MG63 (cell line): ENCODE data around the gene AMOTL1. TPM values are rescaled to one million over a fixed set of nuclear protein-coding genes. Genes with fewer than 3 reads are reported as not detected.
"Not testable (repeated sequence)": the region's sequence is repeated elsewhere in the genome, so short reads cannot be mapped to it uniquely, and the experiment has no call there.

Source experiments
- DNase-seq: peaks from one replicate; pipeline ENCODE4 v3.0.0-alpha.2; 2020
- H3K27me3 ChIP-seq: fragments of 250-450 bp; sonication (Bioruptor Pico); 2 replicates; pipeline ENCODE4 v1.5.1; 2020; ENCODE audit warnings: mild to moderate bottlenecking, moderate library complexity
- H3K36me3 ChIP-seq: fragments of 250-450 bp; sonication (Bioruptor Pico); 2 replicates; pipeline ENCODE4 v1.5.1; 2020; ENCODE audit warnings: mild to moderate bottlenecking, moderate library complexity
- H3K4me3 ChIP-seq: fragments of 250-450 bp; sonication (Bioruptor Pico); 2 replicates; pipeline ENCODE4 v1.5.1; 2020; ENCODE audit warnings: mild to moderate bottlenecking, moderate library complexity
- H3K9me3 ChIP-seq: fragments of 250-450 bp; sonication (Bioruptor Pico); 2 replicates; pipeline ENCODE4 v1.5.1; 2020; ENCODE audit warnings: mild to moderate bottlenecking, moderate library complexity
- total RNA-seq: library from RNA; depleted of rRNA; stranded (reverse); fragments of >200 nt; shearing (Covaris generic); gene quantifications from 2 replicates; pipeline ENCODE4 v1.2.3, GENCODE V29; 2014; ENCODE audit warnings: low replicate concordance

The AMOTL1 gene
- total RNA-seq, 1 experiment from 2014 or later: 15.1 TPM

GRCh38 chr11:94885133-94885532 is 117.0 kb downstream of the AMOTL1 start:
- peak; percentile 86 for DNase-seq
- H3K9me3 ChIP-seq: no peaks in the 10 kb centered on the region; the same call in 1 of the 2 replicates
- H3K27me3 ChIP-seq: no peaks in the 10 kb centered on the region
- H3K4me3 ChIP-seq: no peak overlapping the region
- H3K36me3 ChIP-seq: peaks cover 4% of the 10 kb centered on the region

- no peaks in the 10 kb centered on the region for H3K27me3 ChIP-seq
- no peak overlapping the region for H3K4me3 ChIP-seq
- no peaks in the 10 kb centered on the region; the same call in 1 of the 2 replicates for H3K9me3 ChIP-seq
- peaks cover 4% of the 10 kb centered on the region; the same call in 1 of the 2 replicates for H3K36me3 ChIP-seq
- DNase-seq: no peak
Observed at GRCh38 chr11:94885581-94885980, 117.4 kb downstream of the AMOTL1 start.

- Histone ChIP-seq H3K9me3 (peaks cover 5% of the 10 kb centered on the region), H3K27me3 (no peaks in the 10 kb centered on the region), H3K36me3 (peaks cover 9% of the 10 kb centered on the region), H3K4me3 (no peak overlapping the region)
- no peak for DNase-seq
Observed at GRCh38 chr11:94888204-94888603, 120.0 kb downstream of the AMOTL1 start.

GRCh38 chr11:94895451-94895850 is 127.3 kb downstream of the AMOTL1 start:
- H3K9me3 ChIP-seq: peaks cover 16% of the 10 kb centered on the region
- H3K36me3 ChIP-seq: peaks cover 5% of the 10 kb centered on the region; the same call in 1 of the 2 replicates
- DNase-seq: peak; percentile 55
- H3K4me3 ChIP-seq: no peak overlapping the region
- H3K27me3 ChIP-seq: no peaks in the 10 kb centered on the region

GRCh38 chr11:94895971-94896370 is 127.8 kb downstream of the AMOTL1 start:
- DNase-seq: peak; percentile 69

GRCh38 chr11:94897330-94897768 is 129.2 kb downstream of the AMOTL1 start:
- no peaks in the 10 kb centered on the region for H3K27me3 ChIP-seq
- peak; percentile 23 for DNase-seq
- H3K4me3 ChIP-seq: no peak overlapping the region
- H3K9me3 ChIP-seq: peaks cover 16% of the 10 kb centered on the region
- peaks cover 5% of the 10 kb centered on the region; the same call in 1 of the 2 replicates for H3K36me3 ChIP-seq

More at GRCh38 chr11:94895971-94896370, 127.8 kb downstream of the AMOTL1 start:
- Histone ChIP-seq H3K9me3 (peaks cover 16% of the 10 kb centered on the region), H3K27me3 (no peaks in the 10 kb centered on the region), H3K4me3 (no peak overlapping the region), H3K36me3 (peaks cover 5% of the 10 kb centered on the region; the same call in 1 of the 2 replicates)

GRCh38 chr11:94907226-94907625 is 139.1 kb downstream of the AMOTL1 start:
- no peak for DNase-seq
- Histone ChIP-seq H3K9me3 (peaks cover 3% of the 10 kb centered on the region; the same call in 1 of the 2 replicates), H3K4me3 (no peak overlapping the region), H3K36me3 (no peaks in the 10 kb centered on the region), H3K27me3 (no peaks in the 10 kb centered on the region)

- Histone ChIP-seq H3K27me3 (no peaks in the 10 kb centered on the region), H3K9me3 (no peaks in the 10 kb centered on the region), H3K4me3 (no peak overlapping the region), H3K36me3 (no peaks in the 10 kb centered on the region)
- no peak for DNase-seq
Observed at GRCh38 chr11:94909371-94909820, 141.2 kb downstream of the AMOTL1 start.

GRCh38 chr11:94910270-94910669 is 142.1 kb downstream of the AMOTL1 start:
- Histone ChIP-seq H3K4me3 (no peak overlapping the region), H3K36me3 (no peaks in the 10 kb centered on the region), H3K27me3 (no peaks in the 10 kb centered on the region), H3K9me3 (no peaks in the 10 kb centered on the region)
- DNase-seq: no peak

- no peaks in the 10 kb centered on the region for H3K27me3 ChIP-seq
- no peaks in the 10 kb centered on the region for H3K9me3 ChIP-seq
- H3K4me3 ChIP-seq: no peak overlapping the region
- DNase-seq: no peak
- no peaks in the 10 kb centered on the region for H3K36me3 ChIP-seq
Observed at GRCh38 chr11:94910779-94911178, 142.6 kb downstream of the AMOTL1 start.

- Histone ChIP-seq H3K27me3 (no peaks in the 10 kb centered on the region), H3K9me3 (no peaks in the 10 kb centered on the region), H3K4me3 (no peak overlapping the region), H3K36me3 (no peaks in the 10 kb centered on the region)
- no peak for DNase-seq
Observed at GRCh38 chr11:94912806-94913205, 144.7 kb downstream of the AMOTL1 start.

GRCh38 chr11:94913718-94914394 is 145.7 kb downstream of the AMOTL1 start:
- not testable (repeated sequence) for DNase-seq, H3K36me3 ChIP-seq, H3K27me3 ChIP-seq, H3K4me3 ChIP-seq, H3K9me3 ChIP-seq

GRCh38 chr11:94920311-94920710 is 152.2 kb downstream of the AMOTL1 start:
- H3K36me3 ChIP-seq: no peaks in the 10 kb centered on the region
- DNase-seq: no peak
- H3K4me3 ChIP-seq: no peak overlapping the region
- peaks cover 2% of the 10 kb centered on the region; the same call in 1 of the 2 replicates for H3K9me3 ChIP-seq
- H3K27me3 ChIP-seq: no peaks in the 10 kb centered on the region

GRCh38 chr11:94922321-94923003 is 154.3 kb downstream of the AMOTL1 start:
- Histone ChIP-seq H3K27me3 (no peaks in the 10 kb centered on the region), H3K9me3 (peaks cover 2% of the 10 kb centered on the region; the same call in 1 of the 2 replicates), H3K36me3 (no peaks in the 10 kb centered on the region), H3K4me3 (no peak overlapping the region)
- no peak for DNase-seq

GRCh38 chr11:94923004-94923334 is 154.8 kb downstream of the AMOTL1 start:
- H3K4me3 ChIP-seq: no peak overlapping the region
- H3K36me3 ChIP-seq: no peaks in the 10 kb centered on the region
- no peak for DNase-seq
- H3K9me3 ChIP-seq: peaks cover 2% of the 10 kb centered on the region; the same call in 1 of the 2 replicates
- no peaks in the 10 kb centered on the region for H3K27me3 ChIP-seq

GRCh38 chr11:94924171-94924572 is 156.0 kb downstream of the AMOTL1 start:
- peaks cover 2% of the 10 kb centered on the region; the same call in 1 of the 2 replicates for H3K9me3 ChIP-seq
- no peak for DNase-seq
- H3K27me3 ChIP-seq: no peaks in the 10 kb centered on the region
- H3K4me3 ChIP-seq: no peak overlapping the region
- no peaks in the 10 kb centered on the region for H3K36me3 ChIP-seq

- Histone ChIP-seq H3K27me3 (no peaks in the 10 kb centered on the region), H3K4me3 (no peak overlapping the region), H3K9me3 (peaks cover 2% of the 10 kb centered on the region; the same call in 1 of the 2 replicates), H3K36me3 (no peaks in the 10 kb centered on the region)
- no peak for DNase-seq
Observed at GRCh38 chr11:94924612-94925011, 156.5 kb downstream of the AMOTL1 start.
